HG02678 (cell line): ENCODE measurements around the gene METTL22.

Experiments
- ATAC-seq: cut with Tn5 transposase; IDR thresholded peaks from one replicate; pipeline ENCODE4 v1.9.1; 2021; ENCODE audit warnings: mild to moderate bottlenecking, moderate library complexity; ENCODE audit not compliant: unreplicated experiment

The METTL22 gene, protein sequence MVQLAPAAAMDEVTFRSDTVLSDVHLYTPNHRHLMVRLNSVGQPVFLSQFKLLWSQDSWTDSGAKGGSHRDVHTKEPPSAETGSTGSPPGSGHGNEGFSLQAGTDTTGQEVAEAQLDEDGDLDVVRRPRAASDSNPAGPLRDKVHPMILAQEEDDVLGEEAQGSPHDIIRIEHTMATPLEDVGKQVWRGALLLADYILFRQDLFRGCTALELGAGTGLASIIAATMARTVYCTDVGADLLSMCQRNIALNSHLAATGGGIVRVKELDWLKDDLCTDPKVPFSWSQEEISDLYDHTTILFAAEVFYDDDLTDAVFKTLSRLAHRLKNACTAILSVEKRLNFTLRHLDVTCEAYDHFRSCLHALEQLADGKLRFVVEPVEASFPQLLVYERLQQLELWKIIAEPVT

GRCh38 chr16:8621572-8622314 lies at the start of gene METTL22:
METTL22 (plus strand) TSS chr16:8621698; CDS start chr16:8625666, 3,968 bp downstream.
- ATAC-seq: peak; percentile 93

- no peak for ATAC-seq
Measured at GRCh38 chr16:8572063-8572918, 49.2 kb upstream of the METTL22 start.

- ATAC-seq: no peak
Measured at GRCh38 chr16:8572919-8573724, 48.4 kb upstream of the METTL22 start.

- no peak for ATAC-seq
Measured at GRCh38 chr16:8575399-8575798, 46.1 kb upstream of the METTL22 start.

DNA sequence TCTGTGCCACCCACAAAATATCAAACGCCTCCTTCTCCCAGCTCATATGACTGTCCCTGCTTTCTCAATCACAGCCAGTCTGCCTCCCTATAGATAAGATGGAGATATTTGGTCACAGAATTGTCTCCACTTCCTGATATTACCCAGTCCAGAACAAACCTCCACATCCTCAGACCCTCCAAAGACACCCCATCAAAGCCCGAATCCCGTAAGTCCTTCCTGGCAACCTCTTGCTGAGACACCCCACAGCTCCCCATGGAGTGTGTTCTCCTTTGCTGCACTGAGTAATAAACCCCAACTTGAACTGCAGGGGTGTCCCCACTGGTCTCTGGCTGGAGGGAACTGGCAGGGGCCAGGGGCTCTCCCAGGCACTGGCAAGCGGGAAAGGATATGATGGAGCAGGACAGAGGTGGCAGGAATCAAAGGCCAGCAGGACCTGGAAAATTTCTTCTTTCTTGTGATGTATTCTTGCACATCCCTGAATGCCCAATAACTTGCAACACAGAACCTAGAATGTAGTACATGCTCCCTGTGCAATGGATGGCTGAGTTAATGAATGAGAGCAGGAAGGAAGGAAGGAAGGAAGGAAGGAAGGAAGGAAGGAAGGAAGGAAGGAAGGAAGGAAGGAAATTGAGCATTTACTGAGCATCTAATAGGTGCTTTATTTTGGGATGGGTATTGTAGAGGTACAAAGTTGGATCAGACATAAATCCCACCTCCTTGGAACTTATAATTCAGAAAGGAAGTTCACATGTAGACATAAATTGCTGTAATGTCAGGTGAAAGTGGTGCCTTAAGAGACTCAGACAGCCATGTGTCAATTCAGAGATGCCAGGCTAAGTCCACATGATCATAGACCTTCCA lies 45.1 kb upstream of the METTL22 start:
- ATAC-seq: no peak

DNA sequence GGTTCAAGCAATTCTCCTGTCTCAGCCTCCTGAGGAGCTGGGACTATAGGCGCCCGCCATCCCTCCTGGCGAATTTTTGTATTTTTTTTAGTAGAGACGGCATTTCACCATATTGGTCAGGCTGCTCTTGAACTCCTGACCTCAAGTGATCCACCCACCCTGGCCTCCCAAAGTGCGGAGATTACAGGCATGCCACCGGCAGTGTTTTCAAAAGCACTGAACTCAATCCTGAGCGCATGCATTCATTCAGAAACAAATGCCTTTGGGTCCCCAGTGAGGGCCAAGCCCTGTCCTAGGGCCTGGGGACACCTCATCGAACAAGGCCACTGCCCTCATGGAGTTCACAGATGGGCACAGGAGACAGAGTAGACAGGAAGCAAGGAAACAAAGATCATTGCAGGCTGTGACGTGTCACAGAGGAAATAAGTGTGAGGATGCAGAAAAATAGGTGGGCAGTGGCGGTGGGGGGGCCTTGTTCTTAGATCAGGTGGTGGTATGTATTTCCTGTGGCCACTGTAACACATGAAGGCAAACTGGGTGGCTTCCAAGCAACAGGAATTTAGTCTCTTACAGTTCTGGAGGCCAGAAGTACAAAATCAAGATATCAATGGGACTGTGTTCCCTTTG lies 43.7 kb upstream of the METTL22 start:
- no peak for ATAC-seq

DNA sequence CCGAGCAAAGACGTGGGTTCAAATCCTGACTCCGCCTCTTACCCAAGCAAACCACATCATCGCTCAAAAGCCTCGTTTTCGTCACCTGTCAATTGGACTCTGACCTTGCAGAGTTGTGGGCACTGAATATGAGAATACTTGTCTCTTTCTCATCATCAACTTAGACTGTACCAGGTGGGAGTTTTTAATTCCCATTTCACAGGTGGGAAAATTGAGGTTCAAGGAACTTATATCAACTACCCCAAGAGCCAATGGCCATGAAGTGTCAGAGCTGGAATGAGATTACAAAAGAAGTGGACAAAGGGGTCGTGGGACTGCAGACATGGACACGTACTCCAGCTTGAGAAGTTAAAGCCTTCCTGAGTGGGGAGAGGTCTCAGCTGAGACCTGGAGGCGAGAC lies 41.9 kb upstream of the METTL22 start:
- ATAC-seq: no peak

- peak; percentile 48 for ATAC-seq
Measured at GRCh38 chr16:8581831-8582580, 39.5 kb upstream of the METTL22 start.

DNA sequence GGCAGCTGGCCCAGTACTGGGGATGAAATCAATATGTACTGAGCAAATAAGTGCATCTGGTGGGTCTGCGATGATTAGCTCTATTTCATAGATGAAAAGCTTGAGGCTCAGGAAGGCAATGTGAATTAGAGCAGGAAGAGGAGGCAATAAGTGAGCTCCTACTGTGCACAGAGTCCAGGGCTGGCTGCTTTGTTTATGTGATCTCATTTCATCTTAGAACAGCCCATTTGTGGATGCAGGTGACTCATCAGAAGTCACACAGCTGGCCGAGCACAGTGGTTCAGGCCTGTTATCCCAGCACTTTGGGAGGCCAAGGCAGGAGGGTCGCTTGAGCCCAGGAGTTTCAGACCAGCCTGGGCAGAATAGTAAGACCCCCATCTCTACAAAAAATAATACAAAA lies 38.3 kb upstream of the METTL22 start:
- no peak for ATAC-seq

GRCh38 chr16:8583732-8584131 lies 37.8 kb upstream of the METTL22 start:
- ATAC-seq: no peak

GRCh38 chr16:8585041-8585440 lies 36.5 kb upstream of the METTL22 start:
- no peak for ATAC-seq

GRCh38 chr16:8585857-8586256 lies 35.6 kb upstream of the METTL22 start:
- no peak for ATAC-seq

- no peak for ATAC-seq
Measured at GRCh38 chr16:8587065-8587464, 34.4 kb upstream of the METTL22 start.

DNA sequence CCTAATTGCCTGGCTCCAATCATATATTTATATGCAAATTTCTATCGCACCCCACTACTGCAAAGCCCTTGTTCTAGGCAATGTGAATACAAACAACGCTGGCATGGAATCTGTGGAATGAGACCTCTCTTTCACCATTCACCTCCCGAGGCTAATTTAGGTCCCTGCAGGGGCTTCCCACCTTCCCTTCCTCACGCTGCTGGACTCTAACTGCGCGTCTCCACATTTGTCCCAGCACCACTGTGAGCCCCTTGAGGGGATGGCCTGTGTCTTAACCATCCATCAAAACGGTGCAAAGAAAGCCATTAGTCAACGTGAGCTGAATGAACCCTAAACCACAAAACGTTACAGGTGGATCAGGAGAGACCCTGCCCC lies 32.8 kb upstream of the METTL22 start:
- no peak for ATAC-seq

DNA sequence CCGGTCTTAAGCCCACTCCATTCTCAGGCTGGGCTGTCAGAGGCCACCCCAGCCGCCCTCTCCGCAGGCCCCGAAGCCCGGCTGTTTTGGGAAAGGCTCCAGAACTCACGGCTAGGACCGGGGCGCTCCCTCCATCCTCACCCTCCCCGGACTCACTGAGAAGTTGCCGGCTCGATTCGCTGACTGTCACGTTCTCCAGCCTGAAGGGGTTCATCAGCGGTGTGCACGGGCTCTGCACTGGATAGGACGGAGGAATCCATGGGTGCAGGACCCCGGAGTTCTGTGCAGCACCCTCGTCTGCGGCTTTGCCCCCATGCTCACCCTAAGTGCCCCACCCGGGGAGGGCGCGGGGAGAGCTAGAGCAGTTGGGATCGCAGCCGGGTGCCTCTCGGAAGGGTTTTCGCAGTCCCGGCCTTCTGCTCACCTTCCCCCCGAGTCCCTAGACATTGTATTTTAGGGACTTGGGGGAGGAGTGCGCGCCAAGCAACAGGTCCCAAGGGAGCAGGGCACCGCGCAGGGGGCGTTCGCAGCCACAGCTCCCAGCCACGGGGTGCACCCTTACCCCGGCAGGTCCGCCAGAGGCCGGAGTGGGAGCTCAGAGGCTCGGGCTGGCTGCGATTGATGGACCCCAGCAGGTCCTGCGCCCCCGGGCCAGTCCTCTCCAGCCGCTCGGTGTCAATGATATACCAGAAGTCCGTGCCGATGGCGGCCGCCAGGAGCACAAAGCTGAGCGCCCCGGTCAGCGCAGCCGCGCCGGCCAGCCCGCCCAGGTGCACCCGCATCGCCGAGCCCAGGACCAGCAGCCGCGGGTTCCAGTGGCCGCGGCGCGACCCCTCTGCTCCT lies 32.2 kb upstream of the METTL22 start:
- no peak for ATAC-seq

DNA sequence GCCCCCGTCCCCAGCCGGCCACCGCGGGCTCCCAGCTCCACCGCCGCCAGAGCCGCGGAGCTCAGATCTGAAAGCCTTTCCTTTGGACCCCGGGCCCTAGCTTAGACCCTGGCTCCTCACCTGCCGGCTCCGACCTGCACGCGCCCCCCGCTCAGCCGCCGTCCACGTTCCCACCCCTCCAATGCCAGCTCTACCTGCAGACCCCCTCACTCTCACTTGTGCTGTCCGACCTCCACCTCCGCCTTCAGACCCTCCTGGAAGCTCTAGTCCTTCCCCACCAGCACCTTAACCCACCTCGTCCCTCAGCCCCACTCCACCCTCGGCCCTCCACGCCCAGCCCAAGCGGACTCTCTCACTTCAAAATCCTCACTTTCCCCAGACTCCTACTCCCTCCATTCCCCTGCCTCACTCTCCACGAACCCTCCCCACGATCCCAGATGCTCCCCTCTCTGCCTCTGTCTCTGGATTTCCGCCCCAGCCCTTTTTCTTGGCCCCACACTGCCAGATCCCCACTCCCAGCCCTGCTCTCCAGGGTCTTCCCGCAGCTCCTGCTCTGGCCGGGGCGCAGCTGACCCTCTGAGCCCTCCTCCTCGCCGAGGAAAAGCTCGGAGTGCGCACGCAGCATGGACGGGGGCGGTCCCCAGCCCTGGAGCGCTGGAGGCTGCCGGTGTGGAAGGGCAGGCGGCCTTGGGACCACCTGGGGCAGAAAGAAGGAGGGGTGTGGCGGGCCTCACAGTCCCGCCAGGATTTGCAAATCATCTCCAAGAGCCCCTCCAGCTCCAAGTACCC lies 31.4 kb upstream of the METTL22 start, which contains the start of gene TMEM114:
Gene TMEM114, minus strand, starts transcription at position 612 of the 789 bp plus-strand sequence. CDS start 673 bp downstream, outside the sequence.
- ATAC-seq: no peak

DNA sequence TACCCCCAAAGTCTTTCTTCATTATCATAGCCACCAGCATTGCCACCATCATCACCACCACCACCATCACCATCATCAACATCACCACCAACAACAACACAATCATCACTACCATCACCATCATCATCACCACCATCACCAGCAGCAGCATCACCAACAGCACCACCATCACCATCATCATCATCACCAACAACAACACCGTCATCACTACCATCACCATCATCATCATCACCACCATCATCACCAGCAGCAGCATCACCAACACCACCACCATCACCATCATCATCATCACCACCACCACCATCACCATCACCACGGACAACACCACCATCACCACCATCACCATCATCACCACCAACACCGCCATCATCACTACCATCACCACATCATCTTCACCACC lies 30.7 kb upstream of the METTL22 start:
- no peak for ATAC-seq
